Endometrial microvascular endothelial cells (primary cell): ENCODE data around the gene TAPT1. TPM values are rescaled to one million over a fixed set of nuclear protein-coding genes. Genes with fewer than 3 reads are reported as not detected.
"Not testable (repeated sequence)": the region's sequence is repeated elsewhere in the genome, so short reads cannot be mapped to it uniquely, and the experiment has no call there.

Experiments used
- in situ Hi-C: cut with HindIII; loops from 2 replicates; pipeline ENCODE4 v1.10.0; 2017; ENCODE audit warnings: low sequenced_read_pairs, low pct_unique_long_range_greater_than_20kb; ENCODE audit errors: inconsistent ontology term
- total RNA-seq: library from RNA; depleted of rRNA; stranded (reverse); fragments of >200 nt; gene quantifications from one replicate; pipeline ENCODE4 v1.2.3, GENCODE V29; 2015; ENCODE audit errors: inconsistent ontology term

The TAPT1 gene
- 8.9 TPM for total RNA-seq

- in situ Hi-C loops, result no loop called here
Measured at GRCh38 chr4:16225863-16226815, at the start of gene TAPT1. Gene TAPT1 (minus strand): TSS chr4:16226471. CDS start chr4:16226457, 14 bp downstream.

- in situ Hi-C loops, result no loop called here
Measured at GRCh38 chr4:16271411-16271810, 45.1 kb upstream of the TAPT1 start.

GRCh38 chr4:16270454-16271328, 44.4 kb upstream of the TAPT1 start:
- in situ Hi-C loops, result no loop called here

GRCh38 chr4:16269742-16270453, 43.6 kb upstream of the TAPT1 start:
- in situ Hi-C loops, result not testable (repeated sequence)

GRCh38 chr4:16269240-16269639, 43.0 kb upstream of the TAPT1 start:
- in situ Hi-C loops, result no loop called here

- in situ Hi-C loops, result no loop called here
Measured at GRCh38 chr4:16268290-16268689, 42.0 kb upstream of the TAPT1 start.

- in situ Hi-C loops, result no loop called here
Measured at GRCh38 chr4:16267639-16268038, 41.4 kb upstream of the TAPT1 start.

- in situ Hi-C loops, result no loop called here
Measured at GRCh38 chr4:16265820-16266219, 39.5 kb upstream of the TAPT1 start.

- in situ Hi-C loops, result no loop called here
Measured at GRCh38 chr4:16264798-16265197, 38.5 kb upstream of the TAPT1 start.

- in situ Hi-C loops, result no loop called here
Measured at GRCh38 chr4:16263056-16263455, 36.8 kb upstream of the TAPT1 start.

GRCh38 chr4:16262188-16262587, 35.9 kb upstream of the TAPT1 start:
- in situ Hi-C loops, result no loop called here

GRCh38 chr4:16261313-16261878, 35.1 kb upstream of the TAPT1 start:
- in situ Hi-C loops, result no loop called here

GRCh38 chr4:16259889-16260246, 33.6 kb upstream of the TAPT1 start:
- in situ Hi-C loops, result no loop called here

GRCh38 chr4:16259241-16259888, 33.1 kb upstream of the TAPT1 start:
- in situ Hi-C loops, result no loop called here

- in situ Hi-C loops, result no loop called here
Measured at GRCh38 chr4:16257611-16258010, 31.3 kb upstream of the TAPT1 start.

- in situ Hi-C loops, result no loop called here
Measured at GRCh38 chr4:16256343-16256742, 30.1 kb upstream of the TAPT1 start.

GRCh38 chr4:16255730-16256129, 29.5 kb upstream of the TAPT1 start:
- in situ Hi-C loops, result no loop called here
